GM21390 (cell line): Measurements from ENCODE around the gene TLCD2.
"Not testable (repeated sequence)": the region's sequence is repeated elsewhere in the genome, so short reads cannot be mapped to it uniquely, and the experiment has no call there.

ENCODE experiments used
- ATAC-seq: cut with Tn5 transposase; IDR thresholded peaks from one replicate; pipeline ENCODE4 v1.9.1; 2021; ENCODE audit not compliant: unreplicated experiment

TLCD2 gene

DNA sequence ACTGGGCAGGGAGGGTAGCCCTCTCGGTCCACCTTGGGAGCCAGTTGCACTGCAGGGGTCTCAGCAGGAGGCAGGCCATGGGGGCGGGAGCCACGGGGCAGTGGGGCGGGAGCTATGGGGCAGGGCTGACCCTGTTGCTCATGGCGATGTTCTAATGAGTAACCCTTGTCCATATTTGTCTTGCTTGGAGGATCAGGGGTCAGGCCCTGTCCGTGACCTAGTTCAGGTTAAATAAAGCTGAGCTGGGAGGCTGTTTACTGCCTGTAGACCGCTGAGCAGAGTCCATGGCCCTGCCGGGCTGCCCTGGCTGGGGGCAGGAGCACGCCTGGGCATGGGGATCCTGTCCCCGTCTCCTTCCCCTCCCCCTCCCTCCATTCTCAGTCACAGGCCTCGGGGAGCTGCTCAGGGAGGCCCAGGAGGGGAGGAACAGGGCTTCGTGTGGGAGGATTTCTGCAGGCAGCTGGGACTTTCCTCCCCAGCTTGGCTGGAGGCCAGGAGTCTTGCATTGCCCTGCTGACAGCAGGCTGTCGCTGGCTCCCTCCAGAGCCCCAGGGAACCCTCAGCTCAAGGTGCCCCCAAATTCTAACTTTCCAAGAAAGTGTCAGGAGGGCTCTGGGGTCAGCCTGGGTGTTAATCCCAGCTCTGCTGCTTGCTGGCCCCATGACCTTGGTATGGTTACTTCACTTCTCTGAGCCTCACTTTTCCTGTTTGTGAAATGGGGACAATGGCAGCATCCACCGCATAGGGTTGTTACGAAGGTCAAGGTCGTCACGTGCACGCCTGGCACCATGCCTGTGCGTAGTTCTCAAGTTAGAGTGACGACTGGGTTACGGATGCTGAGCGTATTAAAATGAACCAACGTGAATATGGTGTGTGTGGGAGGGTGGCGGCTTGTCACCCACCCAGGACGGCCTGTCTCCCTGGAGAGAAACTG, 26.4 kb upstream of the TLCD2 start:
- ATAC-seq: no peak

DNA sequence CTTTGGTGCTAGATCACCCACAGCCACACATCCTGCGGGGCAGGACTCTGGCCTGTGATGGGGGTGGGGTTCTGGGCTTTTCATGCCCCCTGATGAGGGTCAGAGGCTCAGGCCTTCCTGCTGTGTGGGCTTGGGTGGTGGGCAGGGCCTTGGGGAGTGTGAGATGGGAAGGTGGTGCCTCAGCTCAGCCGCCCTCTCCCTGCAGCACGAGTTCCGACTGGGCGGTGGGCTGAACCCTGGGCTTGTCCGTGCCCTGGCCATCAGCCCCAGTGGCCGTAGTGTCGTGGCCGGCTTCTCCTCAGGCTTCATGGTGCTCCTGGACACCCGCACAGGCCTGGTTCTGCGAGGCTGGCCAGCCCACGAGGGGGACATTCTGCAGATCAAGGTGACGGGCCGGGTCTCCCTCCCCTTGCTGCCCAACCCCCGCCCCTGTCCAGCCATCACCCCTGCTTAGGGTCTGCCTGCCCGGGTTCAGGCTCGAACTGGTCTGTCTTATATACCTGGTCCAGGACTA, 25.7 kb upstream of the TLCD2 start:
- no peak for ATAC-seq

DNA sequence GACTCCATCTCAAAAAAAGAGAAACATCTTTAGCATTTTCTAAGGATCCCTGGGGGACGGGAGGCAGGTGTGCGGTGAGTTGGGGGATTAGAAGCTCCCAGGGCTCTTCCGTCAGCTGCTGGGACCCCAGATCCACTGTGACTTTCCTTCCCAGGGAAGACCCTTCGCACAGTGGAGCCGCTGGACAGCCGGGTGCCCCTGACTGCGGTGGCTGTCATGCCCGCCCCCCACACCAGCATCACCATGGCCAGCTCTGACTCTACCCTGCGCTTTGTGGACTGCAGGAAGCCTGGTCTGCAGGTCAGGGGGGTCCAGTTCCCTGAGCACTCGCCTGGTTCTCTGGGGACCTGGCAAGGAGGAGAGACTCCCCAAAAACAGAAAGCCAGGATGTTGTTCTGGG, 25.2 kb upstream of the TLCD2 start:
- no peak for ATAC-seq

DNA sequence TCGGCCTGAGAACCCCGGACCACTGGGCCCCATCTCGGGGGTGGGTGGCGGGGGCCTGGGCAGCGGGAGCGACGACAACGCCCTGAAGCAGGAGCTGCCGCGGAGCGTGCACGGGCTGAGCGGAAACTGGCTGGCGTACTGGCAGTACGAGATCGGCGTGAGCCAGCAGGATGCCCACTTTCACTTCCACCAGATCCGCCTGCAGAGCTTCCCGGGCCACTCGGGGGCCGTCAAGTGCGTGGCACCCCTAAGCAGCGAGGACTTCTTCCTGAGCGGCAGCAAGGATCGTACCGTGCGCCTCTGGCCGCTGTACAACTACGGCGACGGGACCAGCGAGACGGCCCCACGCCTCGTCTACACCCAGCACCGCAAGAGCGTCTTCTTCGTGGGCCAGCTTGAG, 23.6 kb upstream of the TLCD2 start:
- no peak for ATAC-seq

DNA sequence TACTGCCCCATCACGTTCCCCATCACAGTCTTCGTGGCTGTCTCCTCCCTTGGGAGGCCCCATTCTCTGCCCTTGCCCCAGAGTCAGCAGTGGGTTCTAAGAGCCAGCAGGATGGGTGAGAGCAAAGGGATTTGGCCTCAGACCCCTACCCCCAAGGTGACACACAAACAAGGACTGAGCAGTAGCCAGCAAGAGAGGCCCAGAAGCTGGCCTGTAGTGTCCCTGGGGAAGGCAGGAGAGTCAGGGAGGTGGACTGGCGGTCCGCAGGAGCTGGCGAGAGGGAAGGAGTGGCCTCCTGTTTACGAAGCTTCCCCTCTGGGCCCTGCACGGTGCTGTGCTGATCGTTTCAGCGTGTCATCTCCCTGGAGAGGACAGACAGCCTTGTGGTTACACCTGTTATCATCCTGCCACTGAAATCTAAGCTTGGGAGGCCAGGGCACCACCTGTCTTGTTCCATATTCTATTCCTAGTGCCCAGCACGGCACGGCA, 22.7 kb upstream of the TLCD2 start:
- ATAC-seq: no peak

DNA sequence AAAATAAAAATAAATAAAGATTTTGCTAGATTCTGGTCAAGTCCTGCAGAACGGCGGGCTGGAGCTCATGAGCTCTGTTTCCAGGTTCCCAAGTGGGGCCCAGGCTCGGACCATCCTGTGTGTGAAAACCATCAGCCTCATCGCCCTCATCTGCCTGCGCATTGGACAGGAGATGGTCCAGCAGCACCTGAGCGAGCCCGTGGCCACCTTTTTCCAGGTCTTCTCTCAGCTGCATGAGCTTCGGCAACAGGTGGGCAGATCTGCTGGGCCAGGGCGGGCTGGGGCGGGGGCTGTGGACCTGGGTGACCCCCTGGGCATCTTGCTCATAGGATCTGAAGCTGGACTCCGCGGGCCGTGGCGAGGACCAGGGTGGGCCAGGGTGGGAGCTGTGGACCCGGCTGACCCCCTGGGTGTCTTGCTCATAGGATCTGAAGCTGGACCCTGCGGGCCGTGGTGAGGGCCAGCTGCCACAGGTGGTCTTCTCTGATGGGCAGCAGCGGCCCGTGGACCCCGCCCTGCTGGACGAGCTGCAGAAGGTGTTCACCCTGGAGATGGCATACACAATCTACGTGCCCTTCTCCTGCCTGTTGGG, 22.2 kb upstream of the TLCD2 start:
- ATAC-seq: no peak

DNA sequence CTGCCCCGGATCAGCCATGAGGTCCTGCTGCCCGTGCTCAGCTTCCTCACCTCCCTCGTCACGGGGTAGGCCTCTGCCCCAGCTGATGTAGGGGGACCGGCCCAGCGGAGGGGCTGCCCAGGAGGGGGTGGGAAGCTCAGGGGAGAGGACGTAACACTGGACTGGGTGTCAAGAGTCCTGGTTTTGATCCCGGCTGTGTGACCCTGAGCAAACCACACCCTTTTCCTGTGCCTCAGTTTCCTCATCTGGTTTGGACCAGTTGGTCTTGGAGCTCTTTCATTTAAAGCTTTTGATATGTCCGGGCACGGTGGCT, 21.0 kb upstream of the TLCD2 start:
- ATAC-seq: no peak

DNA sequence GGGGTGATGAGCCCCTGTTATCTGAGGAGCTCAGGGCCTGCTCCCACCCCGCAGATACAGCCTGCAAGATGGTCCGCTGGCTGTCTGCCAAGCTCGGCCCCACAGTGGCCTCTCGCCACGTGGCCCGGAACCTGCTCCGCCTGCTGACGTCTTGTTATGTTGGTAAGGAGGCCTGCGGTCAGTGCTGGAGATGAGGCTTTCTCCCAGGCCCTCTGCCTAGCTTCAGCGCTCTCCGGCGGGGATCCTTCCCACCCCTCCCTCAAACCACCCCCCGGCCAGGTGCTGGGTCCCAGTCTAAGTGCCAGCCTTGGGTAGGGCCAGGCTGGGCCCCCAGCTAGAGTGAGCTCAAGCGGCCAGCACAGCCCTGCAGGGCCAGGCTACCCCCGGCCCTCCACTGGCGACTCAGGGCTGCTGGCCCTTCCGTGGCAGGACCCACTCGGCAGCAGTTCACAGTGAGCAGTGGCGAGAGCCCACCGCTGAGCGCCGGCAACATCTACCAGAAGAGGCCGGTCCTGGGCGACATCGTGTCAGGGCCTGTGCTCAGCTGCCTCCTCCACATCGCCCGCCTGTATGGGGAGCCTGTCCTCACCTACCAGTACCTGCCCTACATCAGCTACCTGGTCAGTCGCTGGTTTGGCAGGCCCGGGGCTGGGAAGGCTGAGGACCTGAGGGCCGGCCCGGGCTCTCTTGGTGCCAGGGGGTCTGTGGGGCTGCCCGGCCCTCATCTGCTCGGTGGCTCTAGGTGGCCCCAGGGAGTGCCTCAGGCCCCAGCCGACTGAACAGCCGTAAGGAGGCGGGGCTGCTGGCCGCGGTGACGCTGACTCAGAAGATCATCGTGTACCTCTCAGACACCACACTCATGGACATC, 20.4 kb upstream of the TLCD2 start:
- ATAC-seq: no peak

DNA sequence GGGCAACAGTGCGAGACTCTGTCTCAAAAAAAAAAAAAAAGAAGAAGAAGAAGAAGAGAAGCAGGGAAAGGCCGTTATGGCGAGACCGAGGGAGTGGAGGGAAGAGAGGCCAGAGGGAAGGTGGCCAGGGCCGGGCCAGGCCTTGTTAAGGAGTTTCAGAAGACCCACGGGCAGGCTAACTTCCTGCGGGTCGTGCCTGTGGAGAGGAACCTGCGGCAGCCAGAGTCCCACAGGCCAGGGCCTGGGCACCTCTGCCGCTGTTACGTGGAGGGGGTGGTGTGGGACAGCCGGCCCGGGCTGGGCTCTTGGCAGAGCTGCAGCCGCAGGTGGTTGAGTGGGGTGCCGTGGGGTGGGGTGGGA, 19.8 kb upstream of the TLCD2 start:
- no peak for ATAC-seq

DNA sequence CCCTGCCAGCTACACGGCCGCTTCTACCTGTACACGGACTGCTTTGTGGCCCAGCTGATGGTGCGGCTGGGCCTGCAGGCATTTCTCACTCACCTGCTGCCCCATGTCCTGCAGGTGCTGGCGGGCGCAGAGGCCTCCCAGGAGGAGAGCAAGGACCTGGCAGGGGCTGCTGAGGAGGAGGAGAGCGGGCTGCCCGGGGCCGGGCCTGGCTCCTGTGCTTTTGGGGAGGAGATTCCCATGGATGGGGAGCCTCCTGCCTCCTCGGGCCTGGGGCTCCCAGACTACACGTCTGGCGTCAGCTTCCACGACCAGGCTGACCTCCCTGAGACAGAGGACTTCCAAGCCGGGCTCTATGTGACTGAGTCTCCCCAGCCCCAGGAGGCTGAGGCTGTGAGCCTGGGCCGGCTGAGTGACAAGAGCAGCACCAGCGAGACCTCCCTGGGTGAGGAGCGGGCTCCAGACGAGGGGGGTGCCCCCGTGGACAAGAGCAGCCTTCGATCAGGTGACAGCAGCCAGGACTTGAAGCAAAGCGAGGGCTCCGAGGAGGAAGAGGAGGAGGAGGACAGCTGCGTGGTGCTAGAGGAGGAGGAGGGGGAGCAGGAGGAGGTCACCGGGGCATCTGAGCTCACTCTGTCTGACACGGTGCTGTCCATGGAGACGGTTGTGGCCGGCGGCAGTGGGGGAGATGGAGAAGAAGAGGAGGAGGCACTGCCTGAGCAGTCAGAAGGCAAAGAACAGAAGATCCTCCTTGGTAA, 17.9 kb upstream of the TLCD2 start:
- ATAC-seq: no peak

DNA sequence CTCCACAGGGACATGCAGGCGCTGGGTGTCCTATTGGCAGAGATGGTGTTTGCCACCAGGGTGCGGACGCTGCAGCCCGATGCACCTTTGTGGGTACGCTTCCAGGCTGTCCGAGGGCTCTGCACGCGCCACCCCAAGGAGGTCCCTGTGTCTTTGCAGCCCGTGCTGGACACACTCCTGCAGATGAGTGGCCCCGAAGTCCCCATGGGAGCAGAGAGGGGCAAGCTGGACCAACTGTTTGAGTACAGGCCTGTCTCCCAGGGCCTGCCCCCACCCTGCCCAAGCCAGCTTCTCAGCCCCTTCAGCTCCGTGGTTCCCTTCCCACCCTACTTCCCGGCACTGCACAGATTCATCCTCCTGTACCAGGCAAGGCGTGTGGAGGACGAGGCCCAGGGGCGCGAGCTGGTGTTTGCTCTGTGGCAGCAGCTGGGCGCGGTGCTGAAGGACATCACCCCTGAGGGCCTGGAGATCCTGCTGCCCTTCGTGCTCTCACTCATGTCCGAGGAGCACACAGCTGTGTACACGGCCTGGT, 17.1 kb upstream of the TLCD2 start:
- no peak for ATAC-seq

DNA sequence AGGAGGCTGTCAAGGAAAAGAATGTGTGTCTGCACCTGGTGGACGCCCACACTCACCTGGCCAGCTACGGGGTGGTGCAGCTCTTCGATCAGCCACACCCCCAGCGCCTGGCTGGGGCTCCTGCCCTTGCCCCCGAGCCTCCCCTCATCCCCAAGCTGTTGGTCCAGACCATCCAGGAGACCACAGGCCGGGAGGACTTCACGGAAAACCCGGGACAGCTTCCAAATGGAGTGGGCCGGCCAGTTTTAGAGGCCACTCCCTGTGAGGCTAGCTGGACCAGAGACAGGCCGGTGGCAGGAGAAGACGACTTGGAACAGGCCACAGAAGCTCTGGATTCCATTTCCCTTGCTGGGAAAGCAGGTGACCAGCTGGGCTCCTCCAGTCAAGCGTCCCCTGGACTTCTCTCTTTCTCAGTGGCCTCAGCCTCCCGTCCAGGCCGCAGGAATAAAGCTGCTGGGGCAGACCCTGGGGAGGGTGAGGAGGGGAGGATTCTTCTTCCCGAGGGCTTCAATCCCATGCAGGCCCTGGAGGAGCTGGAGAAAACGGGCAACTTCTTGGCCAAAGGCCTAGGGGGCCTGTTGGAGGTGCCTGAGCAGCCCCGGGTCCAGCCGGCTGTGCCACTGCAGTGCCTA, 16.6 kb upstream of the TLCD2 start:
- ATAC-seq: no peak

DNA sequence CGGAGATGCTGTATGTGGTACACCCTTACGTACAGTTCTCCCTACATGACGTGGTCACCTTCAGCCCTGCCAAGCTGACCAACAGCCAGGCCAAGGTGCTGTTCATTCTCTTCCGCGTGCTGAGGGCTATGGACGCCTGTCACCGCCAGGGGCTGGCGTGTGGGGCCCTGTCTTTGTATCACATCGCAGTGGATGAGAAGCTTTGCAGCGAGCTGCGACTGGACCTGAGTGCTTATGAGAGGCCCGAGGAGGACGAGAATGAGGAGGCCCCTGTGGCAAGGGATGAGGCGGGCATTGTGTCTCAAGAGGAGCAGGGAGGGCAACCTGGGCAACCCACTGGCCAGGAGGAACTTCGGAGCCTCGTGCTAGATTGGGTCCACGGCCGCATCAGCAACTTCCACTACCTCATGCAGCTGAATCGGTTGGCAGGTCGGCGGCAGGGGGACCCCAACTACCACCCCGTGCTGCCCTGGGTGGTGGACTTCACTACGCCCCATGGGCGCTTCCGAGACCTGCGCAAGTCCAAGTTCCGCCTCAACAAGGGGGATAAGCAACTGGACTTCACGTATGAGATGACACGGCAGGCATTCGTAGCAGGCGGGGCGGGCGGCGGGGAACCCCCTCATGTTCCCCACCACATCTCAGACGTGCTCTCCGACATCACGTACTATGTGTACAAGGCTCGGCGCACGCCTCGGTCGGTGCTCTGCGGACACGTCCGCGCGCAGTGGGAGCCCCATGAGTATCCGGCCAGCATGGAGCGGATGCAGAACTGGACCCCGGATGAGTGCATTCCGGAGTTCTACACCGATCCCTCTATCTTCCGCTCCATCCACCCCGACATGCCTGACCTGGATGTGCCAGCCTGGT, 15.7 kb upstream of the TLCD2 start:
- no peak for ATAC-seq

DNA sequence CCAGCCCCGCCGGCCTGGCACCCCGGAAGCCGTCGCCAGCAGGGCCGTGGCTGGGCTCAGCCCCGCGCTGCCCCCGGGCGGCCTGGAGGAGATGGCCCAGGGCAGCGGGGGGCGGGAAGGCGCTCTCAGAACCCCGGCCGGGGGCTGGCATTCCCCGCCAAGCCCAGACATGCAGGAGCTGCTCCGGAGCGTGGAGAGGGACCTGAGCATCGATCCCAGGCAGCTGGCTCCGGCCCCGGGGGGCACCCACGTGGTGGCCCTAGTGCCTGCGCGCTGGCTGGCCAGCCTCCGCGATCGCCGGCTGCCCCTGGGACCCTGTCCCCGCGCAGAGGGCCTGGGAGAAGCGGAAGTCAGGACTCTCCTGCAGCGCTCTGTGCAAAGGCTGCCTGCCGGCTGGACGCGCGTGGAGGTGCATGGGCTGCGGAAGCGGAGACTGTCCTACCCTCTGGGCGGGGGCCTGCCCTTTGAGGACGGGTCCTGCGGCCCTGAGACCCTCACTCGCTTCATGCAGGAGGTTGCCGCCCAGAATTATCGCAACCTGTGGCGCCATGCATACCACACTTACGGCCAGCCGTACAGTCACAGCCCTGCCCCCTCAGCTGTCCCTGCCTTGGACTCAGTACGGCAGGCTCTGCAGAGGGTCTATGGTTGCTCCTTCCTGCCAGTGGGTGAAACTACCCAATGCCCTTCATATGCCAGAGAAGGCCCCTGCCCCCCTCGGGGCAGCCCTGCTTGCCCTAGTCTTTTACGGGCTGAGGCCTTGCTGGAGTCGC, 14.9 kb upstream of the TLCD2 start:
- peak; percentile 30 for ATAC-seq

DNA sequence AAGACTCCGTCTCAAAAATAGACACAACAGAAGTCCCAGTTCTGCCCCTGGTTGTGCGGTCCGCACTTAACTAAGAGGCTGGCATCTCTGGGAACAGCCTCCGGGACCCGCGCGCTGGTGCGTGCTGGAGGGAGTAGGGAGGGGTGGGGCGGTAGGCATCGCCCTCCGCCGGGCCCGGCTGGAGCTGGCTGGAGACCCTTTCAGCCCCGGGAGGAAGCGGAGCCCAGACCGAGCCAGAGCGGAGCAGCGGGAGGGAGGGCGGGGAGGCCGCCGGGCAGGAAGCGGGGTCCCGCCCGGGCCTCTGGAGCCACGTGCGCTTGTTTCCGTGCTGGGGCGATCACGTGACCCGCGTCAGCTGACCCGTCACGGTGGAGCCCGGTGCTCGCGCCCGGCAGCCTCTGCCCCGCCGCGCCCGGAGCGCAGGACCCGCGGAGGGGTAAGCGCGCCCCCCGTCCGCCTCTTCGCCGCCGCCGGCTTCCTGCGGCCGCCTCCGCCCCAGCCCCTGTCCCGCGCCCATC, 14.2 kb upstream of the TLCD2 start, which contains the start of gene WDR81:
TSS of gene WDR81 (plus strand) at position 354 of the 518 bp plus-strand sequence. CDS start 256 bp downstream, outside the sequence.
- peak; percentile 45 for ATAC-seq

DNA sequence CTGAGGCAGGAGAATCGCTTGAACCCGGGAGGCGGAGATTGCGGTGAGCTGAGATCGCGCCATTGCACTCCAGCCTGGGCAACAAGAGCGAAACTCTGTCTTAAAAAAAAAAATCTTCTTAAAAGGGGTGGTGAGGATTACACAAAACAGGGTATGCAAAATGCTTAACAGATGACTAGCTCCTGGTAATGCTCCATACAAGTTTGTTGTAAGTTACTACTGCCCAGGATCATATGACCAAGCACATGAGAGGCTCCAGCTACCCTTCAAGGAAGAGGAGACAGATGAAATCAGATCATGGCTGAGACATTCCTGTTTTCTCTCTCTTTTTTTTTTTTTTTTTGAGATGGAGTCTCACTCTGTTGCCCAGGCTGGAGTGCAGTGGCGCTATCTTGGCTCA, 11.8 kb upstream of the TLCD2 start:
- ATAC-seq: not testable (repeated sequence)

DNA sequence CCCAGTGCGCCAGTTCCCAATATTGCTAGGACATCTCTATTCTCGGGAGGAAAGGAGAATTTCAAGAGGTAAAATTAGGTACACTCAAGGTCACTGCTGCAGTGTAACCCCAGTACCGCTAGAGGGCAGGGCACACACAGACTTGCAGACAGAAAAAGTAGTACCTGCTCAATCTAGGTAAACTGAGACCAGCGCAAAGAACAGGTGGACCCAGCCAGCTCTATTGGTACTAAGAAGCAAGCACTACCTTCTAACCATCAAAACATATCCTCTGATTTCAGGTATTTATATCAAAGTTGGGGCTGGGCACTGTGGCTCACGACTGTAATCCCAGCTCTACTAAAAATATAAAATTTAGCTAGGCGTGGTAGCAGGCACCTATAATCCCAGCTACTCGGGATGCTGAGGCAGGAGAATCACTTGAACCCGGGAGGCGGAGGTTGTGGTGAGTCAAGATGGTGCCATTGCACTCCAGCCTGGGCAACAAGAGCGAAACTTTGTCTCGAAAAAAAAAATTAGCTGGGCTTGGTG, 10.7 kb upstream of the TLCD2 start:
- no peak for ATAC-seq
